ENCODE data around the gene ANKRD27.

Gene ANKRD27

GRCh38 chr19:32691291-32691951 lies 16.4 kb upstream of the ANKRD27 start, which contains the start of gene NUDT19:
Gene NUDT19 (plus strand): TSS chr19:32691821. CDS start chr19:32691961, 140 bp downstream.
- no peaks in the 10 kb centered on the region for H3K9me3 ChIP-seq (ENCODE audit: control insufficient read depth, insufficient read depth, low read depth, low read length)
- POLR2A ChIA-PET: interaction anchor here (0.6 to 1.5 kb wide), 23 partner anchors 9 to 682 kb away, joined by 3 to 44 read pairs (median 3); partner anchors contain the start of genes ANKRD27, CEP89, DPY19L3 and FAAP24
- H3K36me3 ChIP-seq (ENCODE audit: control insufficient read depth in 2 of 2, insufficient read depth in 1 of 2, low read length in 2 of 2): peaks cover 9 to 34% of the 10 kb centered on the region in 2 experiments; a peak in 2 of 3 replicates
- peak within 1 kb of the TSS; percentile 52 for H3K4me3 ChIP-seq (ENCODE audit: low read depth, low read length)
- H3K27ac ChIP-seq (ENCODE audit: extremely low read depth, low read depth, low read length): peak within 1 kb of the TSS; percentile 96
- H3K4me1 ChIP-seq (ENCODE audit: control insufficient read depth, insufficient read depth, low read length): peaks cover 23% of the 10 kb centered on the region
- CTCF ChIA-PET: interaction anchor here (0.6 to 2.6 kb wide), 8 partner anchors 9 to 1384 kb away, joined by 3 to 16 read pairs (median 3); partner anchors contain the start of gene RGS9BP
- no peak for TF ChIP-seq ZNF529 (tag by site-specific recombination; IDR thresholded peaks at IDR 0.05; ENCODE audit: insufficient replicate concordance)
- 0 out of 2 replicates have a peak, but pooled peaks have one; percentile 43 for TF ChIP-seq ZNF777 (tag by site-specific recombination; IDR thresholded peaks at IDR 0.05; ENCODE audit: borderline replicate concordance)
- TF ChIP-seq ZNF175 (tag by site-specific recombination; IDR thresholded peaks at IDR 0.05): no peak
- 0 out of 2 replicates have a peak, but pooled peaks have one; percentile 73 for TF ChIP-seq ZNF280D (tag by site-specific recombination; IDR thresholded peaks at IDR 0.05)
- no peak for TF ChIP-seq SETDB1 (IDR thresholded peaks at IDR 0.05; ENCODE audit: insufficient read length, low read length)
- TF ChIP-seq ZNF768 (tag by site-specific recombination; IDR thresholded peaks at IDR 0.05): no peak
- TF ChIP-seq REST (tag by site-specific recombination; IDR thresholded peaks at IDR 0.05): no peak; the same call in 1 of the 2 replicates
- peak; percentile 79 for TF ChIP-seq ZBTB17 (tag by site-specific recombination; IDR thresholded peaks at IDR 0.05)
- TF ChIP-seq ZNF292 (tag by site-specific recombination; IDR thresholded peaks at IDR 0.05; ENCODE audit: borderline replicate concordance, low read depth): no peak
- no peak for TF ChIP-seq ZNF148 (tag by site-specific recombination; IDR thresholded peaks at IDR 0.05; ENCODE audit: borderline replicate concordance)
- TF ChIP-seq FEZF1 (tag by site-specific recombination; IDR thresholded peaks at IDR 0.05): peak; percentile 36; the same call in 1 of the 2 replicates
- TF ChIP-seq ELK4 (IDR thresholded peaks at IDR 0.05; ENCODE audit: borderline replicate concordance, low read depth, low read length): no peak
- TF ChIP-seq GLIS1 (tag by site-specific recombination; IDR thresholded peaks at IDR 0.05): peak; percentile 53; the same call in 1 of the 2 replicates
- TF ChIP-seq TSHZ1 (tag by site-specific recombination; IDR thresholded peaks at IDR 0.05; ENCODE audit: borderline replicate concordance): no peak; the same call in 1 of the 2 replicates
- no peak for TF ChIP-seq ZNF747 (tag by site-specific recombination; IDR thresholded peaks at IDR 0.05)
- TF ChIP-seq ZNF530 (tag by site-specific recombination; IDR thresholded peaks at IDR 0.05; ENCODE audit: low read depth): no peak
- no peak for TF ChIP-seq ZNF404 (tag by site-specific recombination; IDR thresholded peaks at IDR 0.05)
- TF ChIP-seq KLF10 (tag by site-specific recombination; IDR thresholded peaks at IDR 0.05): peak; percentile 91; the same call in 1 of the 2 replicates
- no peak for TF ChIP-seq BCL11B (tag by site-specific recombination; IDR thresholded peaks at IDR 0.05; ENCODE audit: low read depth)
- TF ChIP-seq HOXC10 (CRISPR knock-in tag; IDR thresholded peaks at IDR 0.05): no peak
- no peak for TF ChIP-seq YY2 (tag by site-specific recombination; IDR thresholded peaks at IDR 0.05)
- no peak for TF ChIP-seq ZNF596 (tag by site-specific recombination; IDR thresholded peaks at IDR 0.05)
- TF ChIP-seq ZNF223 (tag by site-specific recombination; IDR thresholded peaks at IDR 0.05): no peak

All from HEK293 (cell line).